Gastroesophageal sphincter (tissue), 3 donors: ENCODE data around the gene MICAL3.

ENCODE experiments used
- EP300 ChIP-seq: sonication (generic); formaldehyde crosslinking; IDR thresholded peaks from one replicate; pipeline ENCODE4 v1.6.1; 2017; ENCODE audit warnings: antibody characterized with exemption, mild to moderate bottlenecking
- POLR2A ChIP-seq, 2 donors: fragments of 450-650 bp; IDR thresholded peaks; one replicate each; pipeline ENCODE4 v1.6.1; 2017; ENCODE audit warnings: antibody characterized with exemption in 2 of 2, mild to moderate bottlenecking in 2 of 2, moderate library complexity in 1 of 2
- POLR2AphosphoS5 ChIP-seq: sonication (generic); formaldehyde crosslinking; IDR thresholded peaks from one replicate; pipeline ENCODE4 v1.6.1; 2017; ENCODE audit warnings: antibody characterized with exemption
- TF ChIP-seq, protein P1 (sequence below), 4 experiments: fragments of 200-600 bp in 2 of 4; fragments of 450-650 bp in 2 of 4; sonication (generic) in 1 of 4; IDR thresholded peaks; one replicate each; pipeline ENCODE4 v1.5.1; 2017 to 2019; ENCODE audit warnings: antibody characterized with exemption in 4 of 4, mild to moderate bottlenecking in 2 of 4, moderate library complexity in 2 of 4

DNA sequence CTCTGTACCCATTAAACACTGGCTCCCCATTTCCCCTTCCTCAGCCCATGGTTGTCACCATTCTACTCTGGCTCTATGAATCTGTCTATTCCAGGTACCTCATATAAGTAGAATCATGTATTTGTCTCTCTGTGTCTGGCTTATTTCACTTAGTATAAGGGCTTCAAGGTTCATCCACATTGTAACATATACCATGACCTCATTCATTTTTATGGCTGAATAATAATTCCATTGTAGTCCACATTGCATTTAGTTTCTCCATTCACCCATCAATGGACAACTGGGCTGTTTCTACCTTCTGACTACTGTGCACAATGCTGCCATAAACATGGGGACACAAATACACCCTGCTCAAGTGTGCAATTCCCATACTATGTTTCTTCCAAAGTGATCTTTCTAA is 97.3 kb downstream of the MICAL3 start:
- TF ChIP-seq, protein P1, sequence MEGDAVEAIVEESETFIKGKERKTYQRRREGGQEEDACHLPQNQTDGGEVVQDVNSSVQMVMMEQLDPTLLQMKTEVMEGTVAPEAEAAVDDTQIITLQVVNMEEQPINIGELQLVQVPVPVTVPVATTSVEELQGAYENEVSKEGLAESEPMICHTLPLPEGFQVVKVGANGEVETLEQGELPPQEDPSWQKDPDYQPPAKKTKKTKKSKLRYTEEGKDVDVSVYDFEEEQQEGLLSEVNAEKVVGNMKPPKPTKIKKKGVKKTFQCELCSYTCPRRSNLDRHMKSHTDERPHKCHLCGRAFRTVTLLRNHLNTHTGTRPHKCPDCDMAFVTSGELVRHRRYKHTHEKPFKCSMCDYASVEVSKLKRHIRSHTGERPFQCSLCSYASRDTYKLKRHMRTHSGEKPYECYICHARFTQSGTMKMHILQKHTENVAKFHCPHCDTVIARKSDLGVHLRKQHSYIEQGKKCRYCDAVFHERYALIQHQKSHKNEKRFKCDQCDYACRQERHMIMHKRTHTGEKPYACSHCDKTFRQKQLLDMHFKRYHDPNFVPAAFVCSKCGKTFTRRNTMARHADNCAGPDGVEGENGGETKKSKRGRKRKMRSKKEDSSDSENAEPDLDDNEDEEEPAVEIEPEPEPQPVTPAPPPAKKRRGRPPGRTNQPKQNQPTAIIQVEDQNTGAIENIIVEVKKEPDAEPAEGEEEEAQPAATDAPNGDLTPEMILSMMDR (IDR thresholded peaks at IDR 0.05) = no peak
- TF ChIP-seq POLR2AphosphoS5 (no peak), POLR2A (IDR thresholded peaks at IDR 0.05) (no peak), EP300 (no peak)
